ENCODE data around the gene STARD10. TPM values are rescaled to one million over a fixed set of nuclear protein-coding genes. Genes with fewer than 3 reads are reported as not detected.

Gene STARD10
- total and polyA plus RNA-seq, 9 of the 15 experiments (the other 6 are each of a cell fraction or from before 2014, with no cell fraction given) = 0.15 to 52.9 (median 32.3) TPM

GRCh38 chr11:72831521-72832300, 37.9 kb upstream of the STARD10 start (continued):
- TF ChIP-seq REST (IDR thresholded peaks at IDR 0.05; ENCODE audit: borderline replicate concordance) (peak; percentile 93), REST (CRISPR knock-in tag; IDR thresholded peaks at IDR 0.05; ENCODE audit: low read depth) (no peak), RFX7 (CRISPR knock-in tag; IDR thresholded peaks at IDR 0.05) (no peak), RUNX1 (IDR thresholded peaks at IDR 0.05; ENCODE audit: low read depth) (peak; percentile 57; the same call in 1 of the 2 replicates), ELF4 (CRISPR knock-in tag; IDR thresholded peaks at IDR 0.05) (0 out of 2 replicates have a peak, but pooled peaks have one; percentile 42), MAZ (CRISPR knock-in tag; conservative IDR thresholded peaks at IDR 0.05 in 1 of 2, IDR thresholded peaks at IDR 0.05 in 1 of 2) (peak in 1 of 2 experiments; percentile 56; a peak in 1 of 4 replicates), TFAP4 (CRISPR knock-in tag; IDR thresholded peaks at IDR 0.05; ENCODE audit: borderline replicate concordance) (peak; percentile 66; the same call in 1 of the 2 replicates), HNRNPUL1 (IDR thresholded peaks at IDR 0.05; ENCODE audit: low read length) (no peak), SMAD4 (CRISPR knock-in tag; conservative IDR thresholded peaks at IDR 0.05) (no peak), ZFP1 (CRISPR knock-in tag; IDR thresholded peaks at IDR 0.05) (0 out of 2 replicates have a peak, but pooled peaks have one; percentile 31), STAT5B (CRISPR knock-in tag; IDR thresholded peaks at IDR 0.05) (no peak), KDM4B (IDR thresholded peaks at IDR 0.05; ENCODE audit: borderline replicate concordance in 2 of 2, low read depth in 1 of 2) (no peak), ATF4 (CRISPR knock-in tag; IDR thresholded peaks at IDR 0.05) (no peak), ELF1 (tag; IDR thresholded peaks at IDR 0.05) (no peak), ATF7 (IDR thresholded peaks at IDR 0.05) (no peak), RHOXF2B (CRISPR knock-in tag; conservative IDR thresholded peaks at IDR 0.05) (no peak), MAX (CRISPR knock-in tag; IDR thresholded peaks at IDR 0.05) (0 out of 2 replicates have a peak, but pooled peaks have one; percentile 46), ARID2 (IDR thresholded peaks at IDR 0.05) (peak; percentile 89), KLF10 (CRISPR knock-in tag; IDR thresholded peaks at IDR 0.05) (no peak)

Data from K562 (cell line).